Coronary artery (tissue), 2 donors: Measurements from ENCODE around the gene PTPN14.

Experiments
- DNase-seq: peaks from one replicate; pipeline ENCODE4 v3.0.0-alpha.2; 2017; ENCODE audit warnings: low spot score
- H3K27ac ChIP-seq, 2 donors: fragments of 200-600 bp; sonication (generic); one replicate each; pipeline ENCODE4 v1.5.1; 2016 to 2019
- H3K4me3 ChIP-seq: fragments of 200-600 bp; sonication (generic); 2 replicates; pipeline ENCODE4 v1.5.1; 2016; ENCODE audit warnings: mild to moderate bottlenecking, moderate library complexity
- CTCF ChIP-seq: fragments of 200-600 bp; sonication (generic); IDR thresholded peaks from one replicate; pipeline ENCODE4 v1.5.1; 2019; ENCODE audit warnings: antibody characterized with exemption

Gene PTPN14

GRCh38 chr1:214552174-214552608 lies 789 bp upstream of the PTPN14 start:
- no peak for TF ChIP-seq CTCF
- peak; percentile 84 for DNase-seq
- Histone ChIP-seq H3K4me3 (peak overlapping the region; percentile 81), H3K27ac (peak overlapping the region; percentile 97)

GRCh38 chr1:214550857-214551435 lies 456 bp downstream of the PTPN14 start:
- TF ChIP-seq CTCF = no peak
- DNase-seq = peak; percentile 83
- H3K4me3 ChIP-seq = peak overlapping the region; percentile 81
- peak overlapping the region; percentile 97 for H3K27ac ChIP-seq

GRCh38 chr1:214550013-214550856 lies 1.2 kb downstream of the PTPN14 start:
- TF ChIP-seq CTCF = no peak
- Histone ChIP-seq H3K4me3 (peak overlapping the region; percentile 81), H3K27ac (peak overlapping the region; percentile 97)
- DNase-seq = no peak

GRCh38 chr1:214549604-214550003 lies 1.8 kb downstream of the PTPN14 start:
- Histone ChIP-seq H3K27ac (peak overlapping the region in 1 of 2 donors; percentile 97), H3K4me3 (peak overlapping the region; percentile 81)
- no peak for TF ChIP-seq CTCF

GRCh38 chr1:214548988-214549387 lies 2.4 kb downstream of the PTPN14 start:
- no peak for TF ChIP-seq CTCF
- DNase-seq = no peak
- peak overlapping the region in 1 of 2 donors; percentile 97 for H3K27ac ChIP-seq
- peak overlapping the region; percentile 81 for H3K4me3 ChIP-seq

More at GRCh38 chr1:214549604-214550003, 1.8 kb downstream of the PTPN14 start:
- DNase-seq = no peak

- no peak for TF ChIP-seq CTCF
- DNase-seq = no peak
- Histone ChIP-seq H3K4me3 (no peak overlapping the region), H3K27ac (no peak overlapping the region)
Observed at GRCh38 chr1:214548271-214548670, 3.1 kb downstream of the PTPN14 start.
